ENCODE measurements around the gene SAV1.

Gene SAV1

DNA sequence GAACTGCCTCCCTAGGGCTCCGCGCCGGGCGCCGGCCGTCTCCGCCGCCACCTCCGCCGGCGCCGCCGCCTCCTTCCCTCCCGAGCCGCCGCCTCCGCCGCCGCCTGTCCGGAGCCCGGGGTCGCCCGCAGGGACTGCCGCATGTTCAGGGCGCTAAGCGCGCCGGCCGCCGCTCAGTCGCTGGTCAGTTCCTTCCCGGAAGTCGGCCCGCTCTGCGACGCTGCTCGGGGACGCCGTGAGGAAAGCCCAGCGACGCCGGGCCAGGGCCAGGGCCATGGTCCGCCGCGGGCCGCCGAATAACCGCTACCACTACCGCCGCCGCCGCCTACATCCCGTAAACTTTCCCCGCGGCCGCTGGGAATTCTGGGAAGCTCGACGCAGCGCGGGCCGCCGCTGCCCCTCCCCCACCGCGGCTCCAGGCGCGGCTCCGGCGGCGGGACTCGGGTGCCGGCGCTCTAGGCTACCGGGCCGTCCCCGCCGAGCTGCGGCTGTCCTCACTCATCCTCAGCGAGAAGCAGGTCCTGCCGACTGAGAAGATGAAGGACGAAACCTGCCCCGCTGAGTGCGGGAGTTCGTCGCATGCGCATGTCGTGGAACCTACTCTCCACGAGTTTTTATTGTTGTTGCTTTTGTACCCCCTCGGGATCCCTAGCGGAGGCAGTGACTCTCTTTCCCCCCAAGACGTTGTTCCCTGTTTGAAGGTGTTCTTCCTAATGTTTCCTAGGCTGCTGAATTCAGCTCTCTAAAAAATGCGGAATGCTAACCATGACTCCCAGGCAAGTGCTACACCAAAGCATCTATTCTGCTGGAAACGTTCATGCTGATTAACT is at the start of gene SAV1:
Gene SAV1 (minus strand): TSS at position 311 of the 830 bp plus-strand sequence. CDS start 339 bp downstream, outside the sequence.
- Histone ChIP-seq H3K79me2 (ENCODE audit: insufficient read depth, low read length) (peaks cover 25% of the 10 kb centered on the region), H3K27me3 (ENCODE audit: insufficient read depth, low read length, poor library complexity, severe bottlenecking) (no peaks in the 10 kb centered on the region), H3K9me2 (replicated peaks; ENCODE audit: low read depth, low read length) (no peaks in the 10 kb centered on the region), H2AFZ (ENCODE audit: low read length) (peak within 1 kb of the TSS; percentile 98), H3K4me1 (ENCODE audit: insufficient read depth, low read length, poor library complexity, severe bottlenecking) (peaks cover 32% of the 10 kb centered on the region), H3F3A (ENCODE audit: low read depth) (peaks cover 6% of the 10 kb centered on the region; the same call in 1 of the 2 replicates), H3K36me3 (ENCODE audit: insufficient read depth, low read length) (no peaks in the 10 kb centered on the region), H3K4me2 (ENCODE audit: low read depth, low read length, poor library complexity, severe bottlenecking) (peak within 1 kb of the TSS; percentile 77), H3K4me3 (ENCODE audit: low read length, poor library complexity, severe bottlenecking) (peak within 1 kb of the TSS; percentile 77), H4K20me1 (ENCODE audit: insufficient read depth, low read length, poor library complexity, severe bottlenecking) (peaks cover 9% of the 10 kb centered on the region), H3K9me3 (ENCODE audit: insufficient read depth, low read depth, low read length) (no peaks in the 10 kb centered on the region), H3K9ac (ENCODE audit: low read depth, low read length, poor library complexity, severe bottlenecking) (peak within 1 kb of the TSS; percentile 69)
- no peak for TF ChIP-seq CTCF (conservative IDR thresholded peaks at IDR 0.05; ENCODE audit: low read length)
- TF ChIP-seq EZH2phosphoT487 (IDR thresholded peaks at IDR 0.05; ENCODE audit: borderline replicate concordance): no peak

DNA sequence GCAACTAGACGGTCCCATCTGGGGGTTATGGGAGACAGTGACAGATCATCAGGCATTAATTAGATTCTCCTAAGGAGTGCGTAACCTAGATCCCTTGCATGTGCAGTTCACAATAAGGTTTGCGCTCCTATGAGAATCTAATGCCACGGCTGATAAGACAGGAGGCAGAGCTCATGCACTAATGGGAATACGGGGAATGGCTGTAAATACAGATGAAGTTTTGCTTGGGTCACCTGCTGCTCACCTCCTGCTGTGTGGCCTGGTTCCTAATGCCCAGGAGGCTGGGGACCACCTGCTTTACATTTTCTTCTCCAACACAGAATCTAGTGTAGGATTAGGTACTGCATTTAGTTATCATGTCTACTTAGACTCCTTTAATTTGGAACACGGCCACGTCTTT is 49.7 kb upstream of the SAV1 start:
- Histone ChIP-seq H3K9me2 (replicated peaks; ENCODE audit: low read depth, low read length) (no peaks in the 10 kb centered on the region), H3K9me3 (ENCODE audit: insufficient read depth, low read depth, low read length) (no peaks in the 10 kb centered on the region), H3K36me3 (ENCODE audit: insufficient read depth, low read length) (peaks cover 18% of the 10 kb centered on the region; the same call in 1 of the 2 replicates), H4K20me1 (ENCODE audit: insufficient read depth, low read length, poor library complexity, severe bottlenecking) (no peaks in the 10 kb centered on the region), H3K79me2 (ENCODE audit: insufficient read depth, low read length) (no peaks in the 10 kb centered on the region), H3K9ac (ENCODE audit: low read depth, low read length, poor library complexity, severe bottlenecking) (no peak overlapping the region), H3F3A (ENCODE audit: low read depth) (no peaks in the 10 kb centered on the region), H3K4me1 (ENCODE audit: insufficient read depth, low read length, poor library complexity, severe bottlenecking) (no peaks in the 10 kb centered on the region), H3K27me3 (ENCODE audit: insufficient read depth, low read length, poor library complexity, severe bottlenecking) (no peaks in the 10 kb centered on the region), H2AFZ (ENCODE audit: low read length) (no peak overlapping the region), H3K4me3 (ENCODE audit: low read length, poor library complexity, severe bottlenecking) (no peak overlapping the region), H3K4me2 (ENCODE audit: low read depth, low read length, poor library complexity, severe bottlenecking) (no peak overlapping the region)
- no peak for TF ChIP-seq CTCF (conservative IDR thresholded peaks at IDR 0.05; ENCODE audit: low read length)
- TF ChIP-seq EZH2phosphoT487 (IDR thresholded peaks at IDR 0.05; ENCODE audit: borderline replicate concordance): no peak

GRCh38 chr14:50714450-50715073 is 46.5 kb upstream of the SAV1 start:
- Histone ChIP-seq H3K9me2 (replicated peaks; ENCODE audit: low read depth, low read length) (no peaks in the 10 kb centered on the region), H3K4me1 (ENCODE audit: insufficient read depth, low read length, poor library complexity, severe bottlenecking) (no peaks in the 10 kb centered on the region), H4K20me1 (ENCODE audit: insufficient read depth, low read length, poor library complexity, severe bottlenecking) (no peaks in the 10 kb centered on the region), H3K36me3 (ENCODE audit: insufficient read depth, low read length) (no peaks in the 10 kb centered on the region), H3K79me2 (ENCODE audit: insufficient read depth, low read length) (no peaks in the 10 kb centered on the region), H3K4me3 (ENCODE audit: low read length, poor library complexity, severe bottlenecking) (no peak overlapping the region), H3F3A (ENCODE audit: low read depth) (no peaks in the 10 kb centered on the region), H3K9ac (ENCODE audit: low read depth, low read length, poor library complexity, severe bottlenecking) (no peak overlapping the region), H3K27me3 (ENCODE audit: insufficient read depth, low read length, poor library complexity, severe bottlenecking) (no peaks in the 10 kb centered on the region), H2AFZ (ENCODE audit: low read length) (no peak overlapping the region; the same call in 1 of the 2 replicates), H3K9me3 (ENCODE audit: insufficient read depth, low read depth, low read length) (no peaks in the 10 kb centered on the region), H3K4me2 (ENCODE audit: low read depth, low read length, poor library complexity, severe bottlenecking) (no peak overlapping the region)
- TF ChIP-seq CTCF (conservative IDR thresholded peaks at IDR 0.05; ENCODE audit: low read length) (peak; percentile 76), EZH2phosphoT487 (IDR thresholded peaks at IDR 0.05; ENCODE audit: borderline replicate concordance) (no peak)

Measured in Loucy (cell line).